ENCODE measurements around the gene DHRS7B. TPM values are rescaled to one million over a fixed set of nuclear protein-coding genes. Genes with fewer than 3 reads are reported as not detected.
A peak's percentile ranks its signal among the peaks of the same experiment; 100 is the strongest.

The DHRS7B gene
- total and polyA plus RNA-seq, 2 experiments from 2014 or later, result 34.2 to 41.0 TPM

DNA sequence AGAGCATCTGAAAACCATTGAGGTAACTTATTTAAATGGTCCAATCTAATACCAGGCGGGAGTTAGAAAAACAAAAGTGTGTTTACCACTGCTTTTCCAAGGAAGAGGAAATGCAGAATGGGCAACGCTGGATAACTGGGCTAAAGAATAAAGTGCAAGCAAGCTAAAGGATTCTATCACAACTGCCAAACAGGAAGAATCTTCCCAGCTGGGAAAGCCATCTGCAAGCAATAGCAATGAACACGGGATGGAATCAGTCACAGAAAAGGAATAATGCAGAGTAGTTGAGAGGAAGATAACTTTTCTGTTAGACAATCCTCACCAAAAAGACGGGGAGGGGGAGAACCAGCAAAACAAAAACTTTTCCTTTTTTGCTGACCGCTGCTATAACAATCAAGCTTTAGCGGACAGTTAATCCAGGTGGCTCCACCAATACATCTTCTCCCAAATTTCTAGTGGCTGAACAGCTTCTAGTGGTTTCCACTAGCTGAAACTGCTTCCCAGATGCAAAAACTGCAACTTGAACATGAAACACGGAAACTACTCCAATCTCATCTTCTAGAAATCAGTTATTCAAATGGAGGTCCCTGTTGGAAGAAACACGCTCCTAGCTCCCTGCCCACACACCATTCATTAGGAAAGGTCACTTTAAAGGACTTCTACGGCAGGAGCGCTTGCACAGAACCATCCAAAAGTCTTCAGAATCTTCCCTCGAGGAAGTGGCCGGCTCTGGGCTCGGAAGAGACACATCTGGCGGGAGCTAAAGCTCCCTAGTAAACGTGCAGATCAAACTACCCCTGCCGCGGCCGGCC is 86.3 kb downstream of the DHRS7B start:
- Histone ChIP-seq H3K27me3 (no peaks in the 10 kb centered on the region), H3K36me3 (no peaks in the 10 kb centered on the region), H3K27ac (peak overlapping the region; percentile 100), H3K9me3 (ENCODE audit: low read depth) (no peaks in the 10 kb centered on the region), H3K4me1 (ENCODE audit: low read depth) (peaks cover 20% of the 10 kb centered on the region), H3K4me3 (peak overlapping the region; percentile 98)
- no peak for DNase-seq (ENCODE audit: low read depth in 1 of 2, low spot score in 1 of 2)
- TF ChIP-seq, protein P1, sequence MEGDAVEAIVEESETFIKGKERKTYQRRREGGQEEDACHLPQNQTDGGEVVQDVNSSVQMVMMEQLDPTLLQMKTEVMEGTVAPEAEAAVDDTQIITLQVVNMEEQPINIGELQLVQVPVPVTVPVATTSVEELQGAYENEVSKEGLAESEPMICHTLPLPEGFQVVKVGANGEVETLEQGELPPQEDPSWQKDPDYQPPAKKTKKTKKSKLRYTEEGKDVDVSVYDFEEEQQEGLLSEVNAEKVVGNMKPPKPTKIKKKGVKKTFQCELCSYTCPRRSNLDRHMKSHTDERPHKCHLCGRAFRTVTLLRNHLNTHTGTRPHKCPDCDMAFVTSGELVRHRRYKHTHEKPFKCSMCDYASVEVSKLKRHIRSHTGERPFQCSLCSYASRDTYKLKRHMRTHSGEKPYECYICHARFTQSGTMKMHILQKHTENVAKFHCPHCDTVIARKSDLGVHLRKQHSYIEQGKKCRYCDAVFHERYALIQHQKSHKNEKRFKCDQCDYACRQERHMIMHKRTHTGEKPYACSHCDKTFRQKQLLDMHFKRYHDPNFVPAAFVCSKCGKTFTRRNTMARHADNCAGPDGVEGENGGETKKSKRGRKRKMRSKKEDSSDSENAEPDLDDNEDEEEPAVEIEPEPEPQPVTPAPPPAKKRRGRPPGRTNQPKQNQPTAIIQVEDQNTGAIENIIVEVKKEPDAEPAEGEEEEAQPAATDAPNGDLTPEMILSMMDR (IDR thresholded peaks at IDR 0.05; ENCODE audit: low read depth, low read length), result no peak

- TF ChIP-seq, protein P1 (IDR thresholded peaks at IDR 0.05; ENCODE audit: low read depth, low read length), result no peak
- peaks cover 22% of the 10 kb centered on the region for H3K4me1 ChIP-seq (ENCODE audit: low read depth)
- H3K27ac ChIP-seq, result peak overlapping the region; percentile 100
- H3K27me3 ChIP-seq, result no peaks in the 10 kb centered on the region
- no peaks in the 10 kb centered on the region for H3K36me3 ChIP-seq
- H3K9me3 ChIP-seq (ENCODE audit: low read depth), result no peaks in the 10 kb centered on the region
- peak; percentile 39 to 69 for DNase-seq (ENCODE audit: low read depth in 1 of 2, low spot score in 1 of 2)
- peak overlapping the region; percentile 98 for H3K4me3 ChIP-seq
Measured at GRCh38 chr17:21213638-21214014, 86.9 kb downstream of the DHRS7B start.

DNA sequence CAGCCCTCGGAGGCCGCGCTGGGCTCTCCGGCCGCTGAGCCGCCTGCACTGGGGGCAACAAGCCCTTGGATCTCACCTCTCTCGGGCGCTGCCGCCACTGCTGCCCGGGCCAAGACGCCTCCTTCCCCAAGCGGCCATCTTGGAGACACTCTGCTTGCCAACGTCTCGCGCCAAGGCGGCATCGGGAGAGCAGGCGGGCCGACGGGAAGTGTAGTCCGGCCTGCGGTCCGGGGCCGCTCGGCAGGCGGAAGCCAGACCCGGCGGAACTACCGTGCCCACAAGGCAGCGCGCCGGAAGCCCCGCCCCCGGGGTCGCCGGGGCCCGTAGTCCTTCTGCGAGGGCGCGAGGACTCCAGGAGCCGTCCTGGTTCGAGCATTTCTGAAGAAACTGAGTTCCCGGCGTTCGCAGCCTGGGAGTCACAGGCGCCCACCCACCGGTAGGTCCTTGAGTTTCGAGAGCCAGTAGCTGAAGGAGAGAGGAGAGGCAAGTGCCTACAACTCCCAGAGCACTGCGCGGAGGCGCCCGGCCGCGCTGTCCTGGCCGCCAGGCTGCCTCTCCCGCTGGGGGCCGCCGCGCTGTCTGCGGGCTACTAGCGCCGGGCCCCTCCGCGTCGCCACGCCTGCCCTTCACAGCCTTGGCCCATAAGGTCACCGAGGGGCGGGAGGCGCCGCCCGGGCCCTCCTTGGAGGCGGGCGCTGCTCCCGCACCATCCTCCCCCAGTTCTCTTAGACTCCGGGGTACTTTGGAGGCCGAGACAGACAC is 87.4 kb downstream of the DHRS7B start, which contains the start of gene TMEM11:
TMEM11 (minus strand) TSS at position 147 of the 762 bp plus-strand sequence; CDS start at position 138, 9 bp downstream.
- H3K4me1 ChIP-seq (ENCODE audit: low read depth), result peaks cover 22% of the 10 kb centered on the region

DNA sequence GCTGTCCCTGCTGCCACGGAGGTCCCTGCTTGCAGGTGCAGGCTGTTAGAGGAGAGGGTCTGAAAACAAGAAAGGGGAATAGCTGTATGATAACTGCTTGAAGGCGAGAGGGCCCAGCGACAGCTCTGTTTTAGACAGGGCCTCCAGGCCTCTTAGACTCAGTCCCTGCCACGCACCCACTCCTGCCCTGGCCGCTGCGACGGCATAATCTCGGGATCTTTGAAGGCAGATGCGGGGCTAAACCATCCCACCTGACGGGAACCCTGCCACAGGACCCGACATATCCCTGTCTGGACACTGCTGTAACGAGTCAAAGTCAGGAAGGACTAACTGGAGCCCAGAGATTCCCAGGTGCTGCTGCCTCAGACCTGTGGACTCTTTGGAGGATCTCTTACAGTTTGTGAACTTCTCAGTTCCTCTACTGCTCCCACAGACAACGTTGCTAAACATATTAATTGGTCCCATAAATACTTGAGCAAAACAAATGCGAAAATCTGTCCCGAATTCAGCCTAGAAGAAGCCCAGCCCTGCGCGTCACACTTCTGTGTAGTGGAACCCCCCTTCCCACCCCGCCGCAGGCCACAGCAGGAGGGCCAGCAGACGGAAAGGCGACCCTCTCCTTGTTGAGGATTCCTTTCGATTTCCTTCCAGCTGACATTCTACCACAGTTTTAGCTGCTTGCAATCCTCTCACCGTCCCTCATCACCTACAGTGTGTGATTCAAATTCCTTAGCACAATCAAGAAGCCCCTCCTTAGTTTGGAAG is 88.2 kb downstream of the DHRS7B start:
- peak overlapping the region; percentile 98 for H3K4me3 ChIP-seq
- TF ChIP-seq, protein P1 (IDR thresholded peaks at IDR 0.05; ENCODE audit: low read depth, low read length), result no peak
- DNase-seq (ENCODE audit: low read depth in 1 of 2, low spot score in 1 of 2), result peak in 1 of 2 donors; percentile 12
- no peaks in the 10 kb centered on the region for H3K36me3 ChIP-seq
- H3K4me1 ChIP-seq (ENCODE audit: low read depth), result peaks cover 22% of the 10 kb centered on the region
- H3K27me3 ChIP-seq, result no peaks in the 10 kb centered on the region
- no peaks in the 10 kb centered on the region for H3K9me3 ChIP-seq (ENCODE audit: low read depth)
- peak overlapping the region; percentile 100 for H3K27ac ChIP-seq

More for the DNA sequence above, 87.4 kb downstream of the DHRS7B start, which contains the start of gene TMEM11:
- no peaks in the 10 kb centered on the region for H3K27me3 ChIP-seq
- TF ChIP-seq, protein P1 (IDR thresholded peaks at IDR 0.05; ENCODE audit: low read depth, low read length), result no peak
- DNase-seq (ENCODE audit: low read depth in 1 of 2, low spot score in 1 of 2), result peak; percentile 97
- peak within 1 kb of the TSS; percentile 98 for H3K4me3 ChIP-seq
- peak within 1 kb of the TSS; percentile 100 for H3K27ac ChIP-seq
- H3K9me3 ChIP-seq (ENCODE audit: low read depth), result no peaks in the 10 kb centered on the region
- H3K36me3 ChIP-seq, result no peaks in the 10 kb centered on the region

GRCh38 chr17:21215935-21216334 is 89.2 kb downstream of the DHRS7B start:
- H3K36me3 ChIP-seq, result no peaks in the 10 kb centered on the region
- no peaks in the 10 kb centered on the region for H3K27me3 ChIP-seq
- peak overlapping the region; percentile 45 for H3K27ac ChIP-seq
- peak in 1 of 2 donors; percentile 62 for DNase-seq (ENCODE audit: low read depth in 1 of 2, low spot score in 1 of 2)
- no peak overlapping the region for H3K4me3 ChIP-seq
- peaks cover 22% of the 10 kb centered on the region for H3K4me1 ChIP-seq (ENCODE audit: low read depth)
- TF ChIP-seq, protein P1 (IDR thresholded peaks at IDR 0.05; ENCODE audit: low read depth, low read length), result no peak
- no peaks in the 10 kb centered on the region for H3K9me3 ChIP-seq (ENCODE audit: low read depth)
